ENCODE data around the gene PIGQ. TPM values are rescaled to one million over a fixed set of nuclear protein-coding genes. Genes with fewer than 3 reads are reported as not detected.

PIGQ gene
- total RNA-seq, 2 experiments from 2014 or later, result 22.8 to 27.0 TPM

DNA sequence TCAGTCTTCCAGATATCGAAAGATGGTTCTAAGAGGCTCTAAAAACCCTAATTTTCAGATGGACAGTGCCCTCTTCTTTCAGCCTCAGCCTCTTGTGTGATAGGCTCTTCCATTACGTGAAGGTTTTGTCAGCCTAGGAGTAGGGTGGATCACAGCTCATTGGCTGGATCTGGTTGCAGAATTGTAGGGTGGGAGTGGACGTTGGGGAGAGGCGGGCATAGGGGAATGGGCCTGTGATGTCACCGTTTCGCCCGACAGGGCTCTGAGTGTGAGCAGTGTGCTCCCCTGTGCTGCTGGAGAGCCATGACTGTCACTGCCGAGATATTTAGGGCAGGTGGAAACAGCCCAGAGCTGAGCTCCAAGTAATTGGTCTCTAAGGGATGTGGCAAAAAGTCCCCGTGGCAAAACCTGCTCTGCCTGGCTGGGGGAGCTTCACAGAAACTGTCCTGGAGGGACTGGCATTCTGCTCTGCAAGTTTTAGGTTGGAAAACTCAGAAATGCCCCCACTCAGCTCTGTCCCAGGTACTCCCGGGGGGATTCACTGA, 54.8 kb downstream of the PIGQ start:
- DNase-seq (no peak), ATAC-seq (ENCODE audit: poor library complexity) (no peak)
- intact Hi-C loops (cut with DNase I, micrococcal nuclease), result no loop called here
- H3K27me3 ChIP-seq (ENCODE audit: control insufficient read depth in 1 of 2, insufficient read depth in 2 of 2, low read length in 2 of 2), result no peaks in the 10 kb centered on the region
- no peaks in the 10 kb centered on the region for H3K9me3 ChIP-seq (ENCODE audit: control insufficient read depth in 1 of 2, insufficient read depth in 1 of 2, low read length in 2 of 2)
- Mint-ChIP-seq H3K27me3 (no peaks in the 10 kb centered on the region), H3K27ac (no peak overlapping the region), H3K36me3 (ENCODE audit: low read depth) (no peaks in the 10 kb centered on the region), H3K9me3 (no peaks in the 10 kb centered on the region), H3K4me1 (ENCODE audit: low read depth) (no peaks in the 10 kb centered on the region), H3K4me3 (no peak overlapping the region)
- POLR2A ChIA-PET, result no interaction called here
- H3K4me1 ChIP-seq (ENCODE audit: insufficient read depth, low read length), result no peaks in the 10 kb centered on the region
- H3K4me3 ChIP-seq (ENCODE audit: low read length), result no peak overlapping the region
- TF ChIP-seq, protein P1, sequence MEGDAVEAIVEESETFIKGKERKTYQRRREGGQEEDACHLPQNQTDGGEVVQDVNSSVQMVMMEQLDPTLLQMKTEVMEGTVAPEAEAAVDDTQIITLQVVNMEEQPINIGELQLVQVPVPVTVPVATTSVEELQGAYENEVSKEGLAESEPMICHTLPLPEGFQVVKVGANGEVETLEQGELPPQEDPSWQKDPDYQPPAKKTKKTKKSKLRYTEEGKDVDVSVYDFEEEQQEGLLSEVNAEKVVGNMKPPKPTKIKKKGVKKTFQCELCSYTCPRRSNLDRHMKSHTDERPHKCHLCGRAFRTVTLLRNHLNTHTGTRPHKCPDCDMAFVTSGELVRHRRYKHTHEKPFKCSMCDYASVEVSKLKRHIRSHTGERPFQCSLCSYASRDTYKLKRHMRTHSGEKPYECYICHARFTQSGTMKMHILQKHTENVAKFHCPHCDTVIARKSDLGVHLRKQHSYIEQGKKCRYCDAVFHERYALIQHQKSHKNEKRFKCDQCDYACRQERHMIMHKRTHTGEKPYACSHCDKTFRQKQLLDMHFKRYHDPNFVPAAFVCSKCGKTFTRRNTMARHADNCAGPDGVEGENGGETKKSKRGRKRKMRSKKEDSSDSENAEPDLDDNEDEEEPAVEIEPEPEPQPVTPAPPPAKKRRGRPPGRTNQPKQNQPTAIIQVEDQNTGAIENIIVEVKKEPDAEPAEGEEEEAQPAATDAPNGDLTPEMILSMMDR (IDR thresholded peaks at IDR 0.05), result no peak
- no peak overlapping the region for H3K27ac ChIP-seq (ENCODE audit: low read depth in 1 of 2, low read length in 2 of 2)
- peaks cover 10% of the 10 kb centered on the region for H3K36me3 ChIP-seq (ENCODE audit: insufficient read depth, low read length)
- CTCF ChIA-PET, result no interaction called here

- H3K4me1 ChIP-seq (ENCODE audit: insufficient read depth, low read length), result peaks cover 2% of the 10 kb centered on the region
- Mint-ChIP-seq H3K27ac (no peak overlapping the region), H3K9me3 (no peaks in the 10 kb centered on the region), H3K4me3 (no peak overlapping the region), H3K36me3 (ENCODE audit: low read depth) (no peaks in the 10 kb centered on the region), H3K4me1 (ENCODE audit: low read depth) (no peaks in the 10 kb centered on the region), H3K27me3 (no peaks in the 10 kb centered on the region)
- no peaks in the 10 kb centered on the region for H3K9me3 ChIP-seq (ENCODE audit: control insufficient read depth in 1 of 2, insufficient read depth in 1 of 2, low read length in 2 of 2)
- no peak overlapping the region for H3K4me3 ChIP-seq (ENCODE audit: low read length)
- no peak for ATAC-seq (ENCODE audit: poor library complexity)
- no peak overlapping the region for H3K27ac ChIP-seq (ENCODE audit: low read depth in 1 of 2, low read length in 2 of 2)
- CTCF ChIA-PET, result no interaction called here
- intact Hi-C loops (cut with DNase I, micrococcal nuclease), result no loop called here
- DNase-seq, result no peak
- H3K36me3 ChIP-seq (ENCODE audit: insufficient read depth, low read length), result peaks cover 10% of the 10 kb centered on the region
- POLR2A ChIA-PET, result no interaction called here
- no peaks in the 10 kb centered on the region for H3K27me3 ChIP-seq (ENCODE audit: control insufficient read depth in 1 of 2, insufficient read depth in 2 of 2, low read length in 2 of 2)
- TF ChIP-seq, protein P1 (IDR thresholded peaks at IDR 0.05), result no peak
Measured at GRCh38 chr16:625117-625976, 55.6 kb downstream of the PIGQ start.

DNA sequence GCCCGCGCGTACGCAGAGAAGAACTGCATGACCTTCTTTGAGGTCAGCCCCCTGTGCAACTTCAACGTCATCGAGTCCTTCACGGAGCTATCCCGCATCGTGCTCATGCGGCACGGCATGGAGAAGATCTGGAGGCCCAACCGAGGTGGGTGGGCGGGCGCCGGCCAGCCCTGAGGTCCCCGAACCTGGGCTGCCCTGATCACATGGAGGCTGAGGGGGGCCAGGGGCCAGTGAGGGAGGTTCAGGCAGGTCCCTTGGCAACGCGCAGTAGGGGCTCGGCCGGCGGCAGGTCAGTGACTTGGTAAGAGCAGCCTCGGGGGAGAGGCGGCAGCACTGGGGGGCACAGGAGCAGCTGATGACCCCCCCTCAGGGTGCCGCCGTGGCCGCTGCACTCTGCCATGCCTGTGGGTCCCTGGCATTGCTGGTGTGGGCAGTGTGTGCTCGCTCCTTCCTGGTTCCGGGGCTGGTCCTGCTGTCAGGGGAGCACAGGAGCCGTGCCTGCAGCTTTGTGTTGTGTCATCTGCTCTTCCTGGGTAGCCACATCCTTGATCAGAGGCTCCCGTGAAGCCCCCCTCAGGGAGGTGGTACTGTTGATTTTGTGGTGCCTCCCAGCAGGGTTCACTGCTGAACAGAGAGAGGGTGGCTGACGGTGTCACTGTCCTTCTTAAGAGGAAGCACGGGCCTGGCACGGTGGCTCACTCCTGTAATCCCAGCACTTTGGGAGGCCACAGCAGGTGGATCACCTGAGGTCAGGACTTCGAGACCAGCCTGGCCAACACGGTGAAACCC, 56.4 kb downstream of the PIGQ start:
- DNase-seq, result no peak
- no peak overlapping the region for H3K4me3 ChIP-seq (ENCODE audit: low read length)
- Mint-ChIP-seq H3K27ac (no peak overlapping the region), H3K4me3 (no peak overlapping the region), H3K36me3 (ENCODE audit: low read depth) (no peaks in the 10 kb centered on the region), H3K27me3 (no peaks in the 10 kb centered on the region), H3K9me3 (no peaks in the 10 kb centered on the region), H3K4me1 (ENCODE audit: low read depth) (no peaks in the 10 kb centered on the region)
- ChIA-PET CTCF (no interaction called here), POLR2A (no interaction called here)
- no peaks in the 10 kb centered on the region for H3K27me3 ChIP-seq (ENCODE audit: control insufficient read depth in 1 of 2, insufficient read depth in 2 of 2, low read length in 2 of 2)
- no peak for ATAC-seq (ENCODE audit: poor library complexity)
- TF ChIP-seq, protein P1 (IDR thresholded peaks at IDR 0.05), result no peak
- no peaks in the 10 kb centered on the region for H3K9me3 ChIP-seq (ENCODE audit: control insufficient read depth in 1 of 2, insufficient read depth in 1 of 2, low read length in 2 of 2)
- peaks cover 8% of the 10 kb centered on the region for H3K36me3 ChIP-seq (ENCODE audit: insufficient read depth, low read length)
- H3K27ac ChIP-seq (ENCODE audit: low read depth in 1 of 2, low read length in 2 of 2), result no peak overlapping the region
- intact Hi-C loops (cut with DNase I, micrococcal nuclease), result no loop called here
- H3K4me1 ChIP-seq (ENCODE audit: insufficient read depth, low read length), result peaks cover 7% of the 10 kb centered on the region

All from CD4-positive, alpha-beta T cell (primary cell).